ENCODE data around the gene GRHPR. TPM values are rescaled to one million over a fixed set of nuclear protein-coding genes. Genes with fewer than 3 reads are reported as not detected.

The GRHPR gene
- total and polyA plus RNA-seq, 2 of the 8 experiments (the other 6 are each of a cell fraction or from before 2014, with no cell fraction given): 97.0 to 201 TPM

GRCh38 chr9:37465249-37466036, 42.9 kb downstream of the GRHPR start, which contains the start of gene ZBTB5:
Gene ZBTB5 (minus strand): TSS chr9:37465450. CDS start chr9:37442551, 22,899 bp downstream.
- peaks cover 29 to 41% of the 10 kb centered on the region in 2 experiments for H3K79me2 ChIP-seq (ENCODE audit: control insufficient read depth in 1 of 2, insufficient read depth in 2 of 2, low read length in 2 of 2)
- FAIRE-seq: peak; percentile 91
- TF ChIP-seq CBX5 (IDR thresholded peaks at IDR 0.05; ENCODE audit: low read depth, low read length) (no peak), ZNF274 (IDR thresholded peaks at IDR 0.05; ENCODE audit: borderline replicate concordance, extremely low read depth, low read length) (no peak), SIRT6 (IDR thresholded peaks at IDR 0.05; ENCODE audit: low read length) (no peak), NANOG (IDR thresholded peaks at IDR 0.05; ENCODE audit: insufficient read depth, low read depth, low read length, poor library complexity, severe bottlenecking) (no peak), TAF1 (IDR thresholded peaks at IDR 0.05; ENCODE audit: low read depth, low read length) (peak; percentile 75), SP2 (IDR thresholded peaks at IDR 0.05; ENCODE audit: low read length) (peak; percentile 54), CHD2 (IDR thresholded peaks at IDR 0.05; ENCODE audit: low read length) (peak; percentile 55; the same call in 1 of the 2 replicates), USF2 (IDR thresholded peaks at IDR 0.05; ENCODE audit: low read length) (peak; percentile 19; the same call in 1 of the 2 replicates), SP4 (IDR thresholded peaks at IDR 0.05; ENCODE audit: low read length) (peak; percentile 71; the same call in 1 of the 2 replicates)

More at GRCh38 chr9:37465249-37466036, 42.9 kb downstream of the GRHPR start, which contains the start of gene ZBTB5:
- Histone ChIP-seq H3K36me3 (ENCODE audit: control insufficient read depth in 2 of 4, insufficient read depth in 4 of 4, low read length in 3 of 4) (no peaks in the 10 kb centered on the region), H3K4me3 (ENCODE audit: extremely low read depth in 1 of 4, insufficient read depth in 2 of 4, low read depth in 3 of 4, low read length in 4 of 4) (peak within 1 kb of the TSS; percentile 69 to 94 (median 87)), H3K27me3 (replicated peaks in 1 of 4; ENCODE audit: control insufficient read depth in 3 of 4, extremely low read depth in 1 of 4, insufficient read depth in 3 of 4, low read length in 3 of 4) (no peaks in the 10 kb centered on the region), H3K9me3 (ENCODE audit: insufficient read depth in 2 of 2, low read depth in 1 of 2, low read length in 1 of 2) (no peaks in the 10 kb centered on the region), H2BK5ac (ENCODE audit: low read depth, low read length) (peak within 1 kb of the TSS; percentile 98), H2BK12ac (ENCODE audit: low read depth, low read length) (peak within 1 kb of the TSS; percentile 94; the same call in 1 of the 2 replicates), H3K18ac (ENCODE audit: extremely low read depth, low read length) (peak within 1 kb of the TSS; percentile 96), H4K91ac (replicated peaks; ENCODE audit: insufficient read length, low read length) (peak within 1 kb of the TSS; percentile 95), H3K14ac (ENCODE audit: insufficient read length) (peak within 1 kb of the TSS; percentile 89), H3K27ac (ENCODE audit: low read depth, low read length) (peak within 1 kb of the TSS; percentile 98), H2BK120ac (replicated peaks; ENCODE audit: low read depth, low read length) (peak within 1 kb of the TSS; percentile 69), H3K23me2 (ENCODE audit: low read depth, low read length) (peaks cover 4% of the 10 kb centered on the region; the same call in 1 of the 2 replicates), H3K23ac (ENCODE audit: insufficient read length) (no peak within 1 kb of the TSS), H3K4ac (replicated peaks; ENCODE audit: insufficient read length, low read depth, low read length) (peak within 1 kb of the TSS; percentile 88), H2BK20ac (ENCODE audit: low read length) (no peak within 1 kb of the TSS), H2AFZ (ENCODE audit: low read length) (peak within 1 kb of the TSS; percentile 0; the same call in 1 of the 2 replicates), H3K4me1 (replicated peaks in 1 of 4; ENCODE audit: control insufficient read depth in 3 of 4, insufficient read depth in 4 of 4, low read length in 3 of 4) (peaks cover 0 to 9% (median 4%) of the 10 kb centered on the region in 4 experiments; a peak in 2 of 7 replicates), H2AK5ac (ENCODE audit: low read depth, low read length) (no peak within 1 kb of the TSS), H3K79me1 (ENCODE audit: low read depth, low read length) (peaks cover 4% of the 10 kb centered on the region; the same call in 1 of the 2 replicates), H4K8ac (ENCODE audit: extremely low read depth, insufficient read depth, low read length) (peak within 1 kb of the TSS; percentile 99), H4K5ac (ENCODE audit: insufficient read length, low read depth, low read length) (peak within 1 kb of the TSS; percentile 99), H3K4me2 (ENCODE audit: insufficient read depth in 1 of 2, low read depth in 2 of 2, low read length in 2 of 2) (peak within 1 kb of the TSS; percentile 88 to 90), H3K9ac (replicated peaks in 1 of 4; ENCODE audit: extremely low read depth in 1 of 4, low read depth in 3 of 4, low read length in 3 of 4) (peak within 1 kb of the TSS; percentile 96 to 99 (median 97)), H3K56ac (replicated peaks; ENCODE audit: insufficient read length, low read depth, low read length) (peak within 1 kb of the TSS; percentile 98), H2BK15ac (ENCODE audit: low read length) (no peak within 1 kb of the TSS), H4K20me1 (replicated peaks in 1 of 2; ENCODE audit: control insufficient read depth in 1 of 2, insufficient read depth in 2 of 2, low read length in 2 of 2) (peaks cover 2 to 8% of the 10 kb centered on the region in 2 experiments)
- CTCF ChIA-PET (ENCODE audit: partially characterized antibody): interaction anchor here (1.2 to 5.6 kb wide), 4 partner anchors 30 to 56 kb away, joined by 3 to 18 read pairs (median 4); no protein-coding TSS in a partner anchor
- DNase-seq (ENCODE audit: low read depth in 1 of 2, low spot score in 2 of 2): peak; percentile 96 to 98
- POLR2A ChIA-PET (ENCODE audit: partially characterized antibody): interaction anchor here (0.7 to 4.5 kb wide), 26 partner anchors 9 to 528 kb away, joined by 3 to 40 read pairs (median 6); partner anchors contain the start of genes FBXO10, GRHPR and POLR1E
- WGBS, 2 experiments (ENCODE audit: extremely low coverage in 1 of 2, insufficient coverage in 1 of 2, insufficient read length in 1 of 2, insufficient replicate concordance in 2 of 2, low coverage in 1 of 2, low lambda C conversion rate in 2 of 2, missing lambda C conversion rate in 1 of 2): 1% methylated on average over 35 of the region's 52 CpGs; no CpG with 5 or more reads in 1 of the 2 experiments

All from H1 (cell line).